GM18867 (cell line): ENCODE measurements around the gene RHBDL3.
"Not testable (repeated sequence)": the region's sequence is repeated elsewhere in the genome, so short reads cannot be mapped to it uniquely, and the experiment has no call there.

Source experiments
- ATAC-seq: cut with Tn5 transposase; IDR thresholded peaks from one replicate; pipeline ENCODE4 v1.9.1; 2021; ENCODE audit warnings: mild to moderate bottlenecking, moderate library complexity; ENCODE audit not compliant: unreplicated experiment

The RHBDL3 gene

GRCh38 chr17:32265192-32265923, at the start of gene RHBDL3:
RHBDL3 (plus strand) TSS chr17:32265832; CDS start chr17:32266190, 358 bp downstream.
- no peak for ATAC-seq

GRCh38 chr17:32222621-32223020, 43.0 kb upstream of the RHBDL3 start:
- ATAC-seq: no peak

- ATAC-seq: no peak
Measured at GRCh38 chr17:32223703-32224102, 41.9 kb upstream of the RHBDL3 start.

GRCh38 chr17:32226886-32227285, 38.7 kb upstream of the RHBDL3 start:
- ATAC-seq: no peak

- no peak for ATAC-seq
Measured at GRCh38 chr17:32227910-32228309, 37.7 kb upstream of the RHBDL3 start.

- ATAC-seq: no peak
Measured at GRCh38 chr17:32235588-32235987, 30.0 kb upstream of the RHBDL3 start.

- ATAC-seq: no peak
Measured at GRCh38 chr17:32239456-32239855, 26.2 kb upstream of the RHBDL3 start.

GRCh38 chr17:32240750-32241149, 24.9 kb upstream of the RHBDL3 start:
- no peak for ATAC-seq

- no peak for ATAC-seq
Measured at GRCh38 chr17:32241640-32242039, 24.0 kb upstream of the RHBDL3 start.

- no peak for ATAC-seq
Measured at GRCh38 chr17:32249475-32249874, 16.2 kb upstream of the RHBDL3 start.

GRCh38 chr17:32253117-32253611, 12.5 kb upstream of the RHBDL3 start:
- peak; percentile 50 for ATAC-seq

GRCh38 chr17:32256012-32256700, 9.5 kb upstream of the RHBDL3 start:
- no peak for ATAC-seq

GRCh38 chr17:32256701-32257019, 9.0 kb upstream of the RHBDL3 start:
- ATAC-seq: no peak

- ATAC-seq: no peak
Measured at GRCh38 chr17:32258383-32259140, 7.1 kb upstream of the RHBDL3 start.

- no peak for ATAC-seq
Measured at GRCh38 chr17:32259586-32259985, 6.0 kb upstream of the RHBDL3 start.

GRCh38 chr17:32261417-32261736, 4.3 kb upstream of the RHBDL3 start:
- ATAC-seq: no peak

- ATAC-seq: no peak
Measured at GRCh38 chr17:32261936-32262510, 3.6 kb upstream of the RHBDL3 start.

- not testable (repeated sequence) for ATAC-seq
Measured at GRCh38 chr17:32263515-32263914, 2.1 kb upstream of the RHBDL3 start.

- no peak for ATAC-seq
Measured at GRCh38 chr17:32264140-32264799, 1.4 kb upstream of the RHBDL3 start.

GRCh38 chr17:32264823-32265191, 825 bp upstream of the RHBDL3 start:
- no peak for ATAC-seq

- no peak for ATAC-seq
Measured at GRCh38 chr17:32266051-32266388, 388 bp downstream of the RHBDL3 start.
